Small intestine (tissue), 7 donors: Measurements from ENCODE around the gene SLC4A11. TPM values are rescaled to one million over a fixed set of nuclear protein-coding genes. Genes with fewer than 3 reads are reported as not detected.
A peak's percentile ranks its signal among the peaks of the same experiment; 100 is the strongest.
"Not testable (repeated sequence)": the region's sequence is repeated elsewhere in the genome, so short reads cannot be mapped to it uniquely, and the experiment has no call there.

Source experiments
- DNase-seq, 2 donors: peaks; one replicate each; pipeline versions ENCODE4 v3.0.0 to v3.0.0-alpha.2; 2013
- FAIRE-seq: peaks from 2 replicates; lab custom pipeline; 2012; peaks lifted over from hg19 to GRCh38; lab: Jason Lieb, UNC
- H3K27ac ChIP-seq, 3 donors: one replicate each; pipeline ENCODE4 v1.5.1; 2013; ENCODE audit warnings: low read length in 2 of 3, mild to moderate bottlenecking in 2 of 3, control low read depth in 1 of 3, inconsistent platforms in 1 of 3, low read depth in 1 of 3, moderate library complexity in 1 of 3
- H3K27me3 ChIP-seq, 3 donors: one replicate each; pipeline ENCODE4 v1.6.1; 2013; ENCODE audit warnings: low read length in 3 of 3, inconsistent platforms in 1 of 3; ENCODE audit not compliant: control insufficient read depth in 3 of 3, insufficient read depth in 3 of 3
- H3K36me3 ChIP-seq, 3 donors: one replicate each; pipeline ENCODE4 v1.6.1; 2013; ENCODE audit warnings: low read length in 3 of 3, inconsistent platforms in 1 of 3, low read depth in 1 of 3, mild to moderate bottlenecking in 1 of 3, moderate library complexity in 1 of 3; ENCODE audit not compliant: control insufficient read depth in 3 of 3, insufficient read depth in 2 of 3
- H3K4me1 ChIP-seq, 3 donors: one replicate each; pipeline ENCODE4 v1.6.1; 2013; ENCODE audit warnings: low read length in 2 of 3, inconsistent platforms in 1 of 3, low read depth in 1 of 3, mild to moderate bottlenecking in 1 of 3, moderate library complexity in 1 of 3; ENCODE audit not compliant: control insufficient read depth in 3 of 3, insufficient read depth in 2 of 3
- H3K4me3 ChIP-seq, 3 donors: one replicate each; pipeline ENCODE4 v1.5.1; 2013; ENCODE audit warnings: low read length in 3 of 3, control low read depth in 1 of 3, inconsistent platforms in 1 of 3, low read depth in 1 of 3, mild to moderate bottlenecking in 1 of 3, moderate library complexity in 1 of 3
- H3K9me3 ChIP-seq, 2 donors: one replicate each; pipeline ENCODE4 v1.6.1; 2013; ENCODE audit warnings: low read depth in 1 of 2, low read length in 1 of 2; ENCODE audit not compliant: control insufficient read depth in 2 of 2, insufficient read depth in 1 of 2
- WGBS, 3 donors: extraction: QIAGEN DNeasy Blood & Tissue Kit; methylation state at CpG; one replicate each; pipeline ENCODE4 v1.1.7; 2013; 5-methylcytosine and 5-hydroxymethylcytosine counted together
- polyA plus RNA-seq, 4 donors: library from polyadenylated mRNA; stranded (reverse) in 3 of 4; unstranded in 1 of 4; fragments of 200-250 nt in 3 of 4; fragments of 120-200 nt in 1 of 4; gene quantifications; one replicate each; pipeline versions ENCODE4 v1.2.1 to v1.2.3, GENCODE V29; 2013
- donor health status: healthy with polysubstance abuse.
- donor health status: control.
- donor health status: control.
- donor health status: Bipolar disorder and iron deficiency.
- donor health status: healthy.

Gene SLC4A11
- polyA plus RNA-seq, 4 donors, result 0.24 to 0.57 (median 0.36) TPM

GRCh38 chr20:3222635-3223600, 16.1 kb downstream of the SLC4A11 start:
- H3K36me3 ChIP-seq, result peaks cover 0 to 77% (median 6%) of the 10 kb centered on the region in 3 donors
- H3K4me1 ChIP-seq, result peaks cover 0 to 3% (median 0%) of the 10 kb centered on the region in 3 donors
- H3K4me3 ChIP-seq, result no peak overlapping the region
- H3K9me3 ChIP-seq, result no peaks in the 10 kb centered on the region
- FAIRE-seq, result no peak
- peak in 1 of 2 donors; percentile 35 for DNase-seq
- no peaks in the 10 kb centered on the region for H3K27me3 ChIP-seq
- 72 to 80% (median 73%) methylated on average over 25 of the region's 25 CpGs for WGBS, 3 donors
- H3K27ac ChIP-seq, result no peak overlapping the region

GRCh38 chr20:3221398-3222226, 17.4 kb downstream of the SLC4A11 start:
- H3K27me3 ChIP-seq, result no peaks in the 10 kb centered on the region
- peaks cover 0 to 74% (median 6%) of the 10 kb centered on the region in 3 donors for H3K36me3 ChIP-seq
- no peak overlapping the region for H3K4me3 ChIP-seq
- H3K9me3 ChIP-seq, result no peaks in the 10 kb centered on the region
- peak in 1 of 2 donors; percentile 44 for DNase-seq
- WGBS, 3 donors, result 80 to 89% (median 87%) methylated on average over 18 of the region's 18 CpGs
- peaks cover 0 to 3% (median 0%) of the 10 kb centered on the region in 3 donors for H3K4me1 ChIP-seq
- no peak overlapping the region for H3K27ac ChIP-seq
- FAIRE-seq, result no peak

GRCh38 chr20:3218307-3218988, 20.5 kb downstream of the SLC4A11 start:
- H3K4me1 ChIP-seq, result peaks cover 0 to 3% (median 0%) of the 10 kb centered on the region in 3 donors
- H3K27ac ChIP-seq, result no peak overlapping the region
- peaks cover 0 to 82% (median 6%) of the 10 kb centered on the region in 3 donors for H3K36me3 ChIP-seq
- H3K27me3 ChIP-seq, result no peaks in the 10 kb centered on the region
- no peak for FAIRE-seq
- H3K4me3 ChIP-seq, result no peak overlapping the region
- 16 to 21% (median 20%) methylated on average over 30 of the region's 30 CpGs for WGBS, 3 donors
- DNase-seq, result peak; percentile 54 to 74
- H3K9me3 ChIP-seq, result no peaks in the 10 kb centered on the region

GRCh38 chr20:3215359-3215917, 23.6 kb downstream of the SLC4A11 start:
- not testable (repeated sequence) for H3K27me3 ChIP-seq, H3K27ac ChIP-seq, H3K4me1 ChIP-seq, H3K9me3 ChIP-seq, DNase-seq, H3K4me3 ChIP-seq, FAIRE-seq
- peaks cover 0 to 57% (median 6%) of the 10 kb centered on the region in 3 donors for H3K36me3 ChIP-seq
- WGBS, 3 donors, result 86 to 96% (median 94%) methylated on average over 7 of the region's 7 CpGs

- WGBS, 3 donors, result 94 to 100% (median 97%) methylated on average over 7 of the region's 7 CpGs
- Histone ChIP-seq H3K36me3 (peaks cover 0 to 43% (median 6%) of the 10 kb centered on the region in 3 donors), H3K4me1 (peaks cover 0 to 12% (median 0%) of the 10 kb centered on the region in 3 donors), H3K4me3 (no peak overlapping the region), H3K27me3 (no peaks in the 10 kb centered on the region), H3K27ac (no peak overlapping the region), H3K9me3 (no peaks in the 10 kb centered on the region)
- FAIRE-seq (no peak), DNase-seq (no peak)
These were observed 25.8 kb downstream of the SLC4A11 start for GRCh38 chr20:3213226-3213625.

GRCh38 chr20:3210346-3210745, 28.6 kb downstream of the SLC4A11 start:
- Histone ChIP-seq H3K4me1 (peaks cover 0 to 13% (median 0%) of the 10 kb centered on the region in 3 donors), H3K27ac (no peak overlapping the region), H3K27me3 (no peaks in the 10 kb centered on the region), H3K36me3 (peaks cover 0 to 23% (median 6%) of the 10 kb centered on the region in 3 donors), H3K4me3 (peak overlapping the region; percentile 74 to 97 (median 79)), H3K9me3 (no peaks in the 10 kb centered on the region)
- WGBS, 3 donors, result 51 to 77% (median 69%) methylated on average over 2 of the region's 2 CpGs
- DNase-seq (no peak), FAIRE-seq (no peak)

GRCh38 chr20:3209946-3210317, 29.1 kb downstream of the SLC4A11 start:
- no peak for FAIRE-seq
- peaks cover 0 to 13% (median 0%) of the 10 kb centered on the region in 3 donors for H3K4me1 ChIP-seq
- DNase-seq, result peak in 1 of 2 donors; percentile 15
- H3K27me3 ChIP-seq, result no peaks in the 10 kb centered on the region
- 0 to 2% (median 1%) methylated on average over 10 of the region's 10 CpGs for WGBS, 3 donors
- no peaks in the 10 kb centered on the region for H3K9me3 ChIP-seq
- peaks cover 0 to 19% (median 3%) of the 10 kb centered on the region in 3 donors for H3K36me3 ChIP-seq
- H3K27ac ChIP-seq, result peak overlapping the region in 1 of 3 donors; percentile 90
- H3K4me3 ChIP-seq, result peak overlapping the region; percentile 74 to 97 (median 79)
